DLD1 (cell line): ENCODE measurements around the gene ACSBG1.

Source experiments
- in situ Hi-C: cut with HindIII; loops from 2 replicates; pipeline ENCODE4 v1.10.0; 2017; ENCODE audit warnings: low sequenced_read_pairs

Gene ACSBG1

DNA sequence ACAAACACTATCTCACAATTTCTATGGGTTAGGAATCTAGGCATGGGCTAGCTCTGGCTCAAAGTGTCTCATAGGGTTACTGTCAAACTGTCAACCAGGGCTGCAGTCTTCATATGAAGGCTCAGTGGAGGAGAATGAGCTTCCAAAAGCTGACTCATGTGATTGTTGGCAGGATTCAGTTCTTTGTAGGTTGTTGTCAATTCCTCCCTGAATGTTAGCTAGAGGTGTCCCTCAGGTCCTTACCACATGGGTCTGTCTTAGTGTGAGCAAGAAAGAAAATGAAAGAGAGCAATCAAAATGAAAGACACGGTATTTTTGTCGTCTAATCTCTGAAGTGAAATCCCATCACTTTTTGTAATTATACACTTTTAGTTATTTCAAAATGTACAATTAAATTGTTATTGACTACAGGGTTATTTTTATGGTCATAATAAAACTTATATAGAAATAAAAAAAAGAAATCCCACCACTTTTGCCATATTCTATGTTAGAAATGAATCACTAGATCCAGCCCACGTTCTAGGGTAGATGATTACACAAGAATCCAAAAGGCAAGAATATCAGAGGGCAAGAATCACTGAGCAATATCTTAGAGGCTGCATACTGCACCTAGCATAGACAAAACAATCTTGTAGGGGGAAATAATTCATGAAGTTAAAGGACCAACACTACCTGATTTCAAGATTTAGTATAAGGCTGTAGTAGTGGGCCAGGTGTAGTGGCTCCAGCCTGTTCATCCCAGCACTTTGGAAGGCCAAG, 8.4 kb downstream of the ACSBG1 start:
- in situ Hi-C loops, result no loop called here

DNA sequence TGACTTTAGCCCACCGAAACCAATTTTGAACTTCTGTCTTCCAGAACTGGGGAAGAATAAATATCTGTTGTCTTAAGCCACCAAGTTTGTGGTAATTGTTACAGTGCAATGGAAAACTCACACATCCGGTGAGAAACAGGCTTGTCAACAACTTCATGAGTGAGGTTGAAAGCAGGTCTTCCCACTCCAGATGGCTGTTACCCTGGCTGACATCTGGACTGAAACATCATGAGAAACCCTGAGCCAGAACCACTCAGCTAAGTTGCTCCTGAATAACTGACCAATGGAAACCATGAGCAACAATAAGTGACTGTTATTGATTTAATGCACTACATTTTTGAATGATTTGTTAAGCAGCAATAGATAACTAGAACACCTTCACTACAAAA, 10.3 kb downstream of the ACSBG1 start:
- in situ Hi-C loops, result no loop called here

DNA sequence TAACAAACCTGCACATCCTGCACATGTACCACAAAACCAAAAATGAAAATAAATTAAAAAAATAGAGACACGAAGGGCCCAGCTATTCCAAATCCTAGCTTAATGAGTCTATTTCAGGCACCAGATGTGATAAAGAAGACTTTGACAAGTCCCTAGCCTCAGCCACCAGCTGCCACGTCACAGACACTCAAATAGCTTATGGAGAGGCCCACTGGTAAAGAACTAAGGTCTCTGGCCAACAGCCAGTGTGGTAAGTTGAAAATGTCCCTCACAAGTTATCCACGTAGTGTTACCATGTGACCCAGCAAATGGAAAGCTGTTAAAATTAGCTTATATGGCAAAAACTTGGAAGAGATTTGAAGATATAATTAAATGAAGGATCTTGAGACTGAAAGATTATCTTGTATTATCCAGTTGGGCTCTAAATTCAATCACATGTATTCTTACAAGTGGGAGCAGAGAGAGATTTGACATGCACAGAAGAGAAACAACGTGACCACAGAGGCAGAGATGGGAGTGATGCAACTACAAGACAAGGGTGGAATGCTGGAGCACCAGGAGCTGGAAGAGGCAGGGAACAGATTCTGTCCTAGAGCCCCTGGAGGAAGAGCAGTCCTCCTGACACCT, 10.9 kb downstream of the ACSBG1 start:
- in situ Hi-C loops, result no loop called here

DNA sequence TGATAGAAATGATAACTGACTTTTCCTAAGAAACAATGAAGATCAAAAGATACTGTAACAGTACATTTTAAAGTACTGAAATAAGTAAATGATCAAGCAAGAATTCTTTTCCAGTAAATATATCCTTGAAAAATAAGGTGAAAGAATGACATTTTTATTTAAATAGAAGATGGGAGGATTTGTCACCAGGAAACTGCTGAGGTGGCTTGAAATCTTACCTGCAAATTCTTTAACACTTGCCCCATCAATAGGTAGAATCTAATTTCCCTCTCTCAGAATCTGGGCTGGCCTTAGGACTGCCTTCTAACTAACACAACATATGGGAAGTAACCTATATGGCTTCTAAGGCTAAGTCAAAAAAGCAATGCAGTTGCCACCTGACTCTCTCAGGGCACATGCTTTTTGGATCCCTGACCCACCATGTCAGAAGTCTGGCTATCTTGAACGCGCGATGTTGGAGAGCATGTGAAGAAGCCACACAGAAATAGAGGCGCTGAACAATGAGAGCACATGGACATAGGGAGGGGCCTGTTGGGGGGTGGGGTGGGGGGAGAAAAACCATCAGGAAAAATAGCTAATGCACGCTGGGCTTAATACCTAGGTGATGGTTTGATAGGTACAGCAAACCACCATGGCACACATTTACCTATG, 11.5 kb downstream of the ACSBG1 start:
- in situ Hi-C loops, result no loop called here

DNA sequence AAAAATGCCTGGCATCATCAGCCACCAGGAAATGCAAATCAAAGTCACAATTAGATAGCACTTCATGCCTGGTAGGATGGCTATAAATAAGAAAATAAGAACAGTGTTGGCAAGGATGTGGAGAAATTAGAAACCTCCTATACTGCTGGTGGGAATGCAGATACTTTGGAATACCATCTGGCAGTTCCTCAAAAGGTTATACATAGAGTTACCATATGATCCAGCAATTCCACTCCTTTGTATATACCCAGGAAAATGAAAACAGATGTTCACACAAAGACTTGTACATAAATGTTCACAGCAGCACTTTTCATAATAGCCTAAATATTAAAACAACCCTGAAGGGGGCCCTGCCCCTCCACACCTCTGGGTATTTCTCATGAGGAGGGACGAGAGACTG, 13.7 kb downstream of the ACSBG1 start:
- in situ Hi-C loops, result no loop called here

DNA sequence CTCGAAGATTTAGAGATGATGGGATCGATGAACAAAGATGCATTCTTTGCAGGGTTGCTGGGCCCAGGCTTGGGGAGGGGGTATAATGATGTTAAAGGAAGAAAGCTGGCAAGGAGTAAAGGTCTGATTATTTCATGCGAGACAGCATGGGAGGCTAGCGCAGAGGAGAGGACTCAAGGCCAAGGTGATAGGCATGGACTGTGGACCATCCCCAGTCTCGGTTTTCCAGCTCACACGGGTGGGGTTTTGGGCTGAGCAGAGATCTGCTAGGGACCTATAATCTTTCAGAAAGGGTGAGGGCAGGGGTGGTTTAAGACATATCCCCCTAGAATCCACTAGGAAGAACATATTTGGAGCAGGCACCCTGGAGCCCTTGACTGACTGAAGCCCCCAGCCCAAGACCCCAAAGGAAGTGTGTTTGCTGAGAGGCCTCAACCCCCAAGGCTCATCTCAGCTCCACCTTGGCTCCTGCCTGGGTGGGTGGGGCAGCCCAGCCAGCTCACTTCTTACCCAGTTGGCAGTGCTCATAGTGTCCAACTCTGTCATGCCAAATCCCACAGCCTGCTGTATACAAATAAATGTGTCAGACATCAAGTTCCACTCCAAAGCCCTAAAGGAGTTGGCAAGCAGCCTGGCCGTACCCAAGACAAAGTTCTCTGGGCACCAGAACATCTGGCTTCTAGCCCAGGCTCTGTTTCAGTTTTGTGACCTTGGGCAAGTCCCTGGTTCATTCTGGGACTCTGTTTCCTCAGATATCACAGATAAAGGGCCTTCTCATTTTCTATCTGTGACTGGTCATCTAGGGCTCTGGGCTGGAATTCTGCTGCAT, 17.9 kb downstream of the ACSBG1 start:
- in situ Hi-C loops, result no loop called here

DNA sequence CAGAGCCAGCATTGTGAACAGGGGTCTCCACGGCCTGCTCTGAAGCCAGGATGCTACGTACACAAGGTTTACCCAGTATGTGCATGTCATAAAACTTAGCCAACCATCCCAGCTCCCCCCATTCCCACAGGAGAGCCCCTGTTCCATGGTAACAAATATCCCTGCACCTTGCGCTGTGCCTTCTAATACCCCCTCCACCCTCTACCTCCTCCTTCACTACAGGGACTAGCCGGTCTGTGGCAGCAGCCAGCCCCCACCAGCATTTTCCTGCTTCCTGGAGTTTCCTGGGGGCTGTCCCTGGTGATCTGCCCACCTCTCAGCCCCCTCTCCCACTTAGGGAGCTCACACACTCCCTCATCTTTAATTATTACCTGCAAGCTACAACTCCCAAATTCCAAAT, 20.4 kb downstream of the ACSBG1 start:
- in situ Hi-C loops, result no loop called here

DNA sequence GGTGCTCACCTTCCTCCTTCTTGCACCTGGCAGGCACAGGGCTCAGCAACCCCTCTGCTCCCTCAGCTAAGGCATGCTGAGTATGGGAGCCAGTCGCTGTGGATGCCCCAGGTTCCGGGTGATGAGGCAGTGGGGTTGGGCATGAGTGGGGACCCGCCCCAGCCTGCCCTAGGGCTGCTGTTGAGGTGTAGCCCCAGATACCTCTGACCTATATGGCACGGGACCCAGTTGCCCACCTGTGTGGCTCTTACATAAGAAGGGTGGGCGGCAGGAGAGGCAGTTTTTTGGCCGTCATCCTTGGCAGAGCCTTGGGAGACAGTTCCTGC, 21.0 kb downstream of the ACSBG1 start:
- in situ Hi-C loops, result no loop called here

DNA sequence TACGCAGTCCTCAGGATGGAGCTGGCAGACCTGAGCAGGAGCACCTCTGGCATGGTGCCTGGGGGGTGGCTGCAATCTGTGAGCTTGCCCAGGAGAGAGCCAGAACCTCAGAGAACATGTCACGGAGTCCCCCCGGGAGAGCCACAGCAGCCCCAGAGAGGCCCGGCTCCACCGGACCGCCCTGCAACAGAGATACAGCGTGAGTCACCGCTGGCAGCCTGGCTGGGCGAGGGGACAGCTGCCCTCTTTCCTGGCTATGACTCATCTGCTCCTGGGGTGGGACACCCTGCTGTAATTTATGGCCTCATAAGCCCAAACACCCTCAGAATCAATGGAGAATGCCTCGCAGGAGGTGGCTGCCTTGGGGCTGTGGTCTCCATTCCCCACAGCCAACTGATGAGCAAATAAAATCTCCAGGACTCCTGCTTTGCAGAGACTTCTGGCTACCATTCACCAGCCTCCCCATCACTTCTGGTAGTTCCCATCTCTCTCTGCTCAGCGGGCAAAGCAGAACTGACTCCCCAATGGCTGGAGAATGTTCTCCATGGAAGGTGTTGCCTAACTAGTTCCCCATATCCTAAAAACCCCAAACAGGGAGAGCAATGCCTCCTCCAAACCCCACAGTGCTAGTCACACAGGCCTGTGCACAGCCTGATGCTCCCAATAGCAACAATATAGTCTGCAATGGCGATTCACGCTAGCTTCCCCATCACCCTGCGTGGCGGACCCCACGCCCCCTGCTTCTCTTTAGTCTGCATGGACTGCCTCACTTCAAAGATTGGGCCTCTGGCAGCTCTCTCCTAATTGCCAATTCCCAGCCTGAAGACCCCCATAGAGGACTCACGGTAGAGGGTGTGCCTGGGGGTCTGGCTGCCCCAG, 21.6 kb downstream of the ACSBG1 start:
- in situ Hi-C loops, result no loop called here

DNA sequence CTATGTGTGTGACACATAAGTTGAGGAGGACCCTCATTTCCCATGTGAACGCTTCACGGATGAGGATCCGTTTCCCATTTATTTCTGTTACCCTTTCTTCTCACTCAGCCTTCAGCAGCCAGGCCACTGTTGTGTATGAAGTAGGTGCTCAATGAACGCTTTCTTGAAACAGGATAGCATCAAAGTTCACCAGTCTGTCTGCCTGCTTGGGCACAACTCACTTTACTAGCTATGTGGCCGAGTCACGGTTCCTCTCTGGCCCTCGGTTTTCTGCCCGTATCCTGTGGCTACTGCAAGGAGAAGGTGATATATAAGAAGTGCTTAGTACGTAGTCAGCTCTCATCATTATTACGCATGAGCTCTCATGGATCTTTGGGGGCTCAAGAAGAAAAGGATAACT, 22.4 kb downstream of the ACSBG1 start:
- in situ Hi-C loops, result no loop called here

DNA sequence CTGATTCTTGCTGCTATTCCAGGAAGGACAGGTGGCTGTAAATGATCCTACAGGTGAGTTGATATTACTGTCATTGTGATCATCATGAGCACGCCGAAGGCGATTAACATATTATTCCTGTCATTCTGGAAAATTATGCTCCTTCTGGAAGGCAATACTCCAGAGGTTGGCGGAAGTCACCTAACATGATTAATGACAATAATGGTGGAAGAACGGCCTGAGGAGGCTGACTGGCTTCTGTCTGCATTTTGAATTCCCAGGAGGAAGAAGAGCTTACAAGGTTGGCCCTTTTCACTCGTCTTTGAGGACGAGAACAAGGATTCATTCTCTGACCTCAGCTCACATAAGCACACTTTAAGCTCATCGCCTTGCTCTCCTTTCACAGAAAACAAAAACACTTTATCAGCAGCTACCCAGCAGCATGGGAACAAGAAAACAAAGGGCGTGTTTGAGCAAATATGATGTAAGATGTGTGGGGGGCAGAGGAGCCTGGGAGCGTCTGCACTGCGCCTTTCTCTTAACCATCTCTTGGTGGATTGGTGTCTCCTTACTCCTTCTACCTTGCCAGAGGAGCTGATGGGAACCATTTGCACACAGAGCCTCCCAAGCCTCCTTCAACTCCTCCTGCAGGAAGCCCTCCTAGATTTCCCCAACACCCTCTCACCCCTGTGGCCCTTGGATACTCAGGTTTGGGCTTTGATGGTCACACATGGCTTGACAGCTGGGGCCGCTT, 23.0 kb downstream of the ACSBG1 start:
- in situ Hi-C loops, result no loop called here

DNA sequence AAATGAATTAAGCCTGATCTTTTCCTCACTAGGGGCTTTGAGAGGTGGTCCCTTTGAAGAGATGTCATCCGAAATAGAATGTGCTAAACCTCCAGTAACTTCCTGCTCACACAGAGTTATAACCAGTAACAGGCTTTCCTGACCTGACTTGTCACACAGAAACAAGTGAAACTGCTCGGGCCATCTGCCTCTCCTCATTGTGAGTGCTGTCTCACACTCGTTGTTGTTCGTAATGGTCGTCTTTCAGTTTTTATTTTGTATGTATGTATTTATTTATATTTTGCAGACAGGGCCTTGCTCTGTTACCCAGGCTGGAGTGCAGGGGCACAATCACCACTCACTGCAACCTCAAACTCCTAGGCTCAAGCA, 24.0 kb downstream of the ACSBG1 start:
- in situ Hi-C loops, result no loop called here

DNA sequence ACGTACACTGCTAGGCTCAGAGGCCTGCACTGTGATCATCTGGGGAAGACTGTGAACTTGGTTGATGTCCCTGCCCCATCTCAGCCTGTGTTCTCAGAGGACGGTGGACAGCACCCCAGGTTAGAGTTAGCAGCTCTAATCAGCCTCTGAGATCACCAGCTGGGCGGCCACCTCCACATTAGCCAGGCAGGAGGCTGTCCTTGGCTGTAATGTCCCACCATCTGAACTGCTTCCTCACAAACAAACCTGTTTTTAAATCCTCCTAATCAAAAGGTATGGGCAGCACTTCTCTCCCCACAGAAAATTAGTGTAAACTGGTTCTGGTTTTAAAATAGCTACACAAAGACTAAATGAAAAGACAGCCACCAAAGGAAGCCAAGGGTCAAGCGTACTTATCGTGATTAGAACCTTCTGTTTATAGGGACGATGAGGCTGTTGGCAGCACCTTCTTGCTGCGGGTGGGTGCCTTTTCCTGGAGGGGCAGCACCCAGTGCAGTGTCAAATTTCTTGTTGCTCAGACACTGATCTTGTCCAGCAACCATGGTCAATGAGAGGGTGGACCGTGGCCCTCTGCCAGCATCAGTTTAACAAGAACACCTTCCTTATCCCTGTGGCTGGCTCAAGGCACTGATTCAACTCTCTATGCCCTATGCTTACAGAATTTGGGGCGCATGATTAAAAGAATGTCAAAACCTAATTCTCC, 24.6 kb downstream of the ACSBG1 start:
- in situ Hi-C loops, result no loop called here

DNA sequence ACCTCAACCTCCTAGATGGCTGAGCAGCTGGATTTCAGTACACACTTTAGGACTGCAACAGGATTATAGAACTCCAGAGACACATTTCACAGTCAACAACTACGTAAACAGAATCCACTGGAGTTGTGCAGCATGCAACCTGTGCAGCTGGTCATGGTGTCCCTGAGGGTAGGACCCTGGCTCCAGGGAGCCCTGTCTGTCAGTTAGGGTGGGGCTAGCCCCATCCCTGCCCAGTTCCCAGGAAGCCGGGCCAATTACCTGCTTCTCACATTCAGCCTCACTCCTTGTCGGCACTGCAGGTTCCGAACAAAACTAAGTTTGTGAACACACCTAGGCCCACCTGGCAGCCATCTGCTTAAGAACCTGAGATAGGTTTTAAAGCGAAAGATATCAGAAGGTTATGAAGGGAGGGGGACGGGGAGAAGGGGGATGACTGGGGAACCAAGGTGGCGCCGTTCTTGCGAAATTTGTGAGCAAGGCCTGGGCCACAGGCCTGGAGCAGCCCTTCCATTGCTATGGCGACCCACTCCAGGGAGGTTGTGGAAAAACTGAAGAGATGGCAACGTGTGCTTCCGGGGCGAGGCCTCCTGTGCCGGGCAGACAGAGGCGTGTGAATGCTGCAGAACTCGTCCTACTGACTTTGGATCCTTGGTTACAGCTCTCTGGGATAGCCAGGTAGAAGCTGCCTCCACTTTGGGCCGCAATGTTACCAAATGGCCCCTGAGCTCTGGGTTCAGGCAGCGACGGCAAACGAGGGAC, 25.3 kb downstream of the ACSBG1 start:
- in situ Hi-C loops, result no loop called here

DNA sequence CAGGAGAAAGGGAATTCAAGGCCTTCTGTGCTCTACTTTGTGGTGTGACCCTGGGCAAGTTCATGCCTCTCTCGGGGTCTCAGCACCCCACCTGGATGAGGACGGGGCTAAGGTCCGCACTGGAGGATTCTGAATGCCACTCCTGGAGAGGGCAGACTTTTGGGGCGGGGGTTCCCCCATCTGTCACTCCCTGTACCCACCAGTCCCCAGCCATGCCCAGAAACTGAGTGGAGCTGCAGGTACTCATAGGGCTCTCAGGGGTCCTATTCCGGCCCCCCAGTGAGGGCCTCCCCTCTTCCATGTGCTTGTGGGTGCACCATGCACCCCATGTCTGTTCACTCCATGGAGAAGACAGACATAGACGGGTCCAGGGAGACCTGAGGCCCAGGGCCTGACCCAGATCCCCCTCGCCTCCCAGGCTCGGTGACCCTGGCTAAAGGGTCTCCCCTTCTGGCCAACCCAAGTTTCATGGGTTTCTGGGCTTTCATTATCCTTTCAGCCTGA, 26.0 kb downstream of the ACSBG1 start:
- in situ Hi-C loops, result no loop called here

DNA sequence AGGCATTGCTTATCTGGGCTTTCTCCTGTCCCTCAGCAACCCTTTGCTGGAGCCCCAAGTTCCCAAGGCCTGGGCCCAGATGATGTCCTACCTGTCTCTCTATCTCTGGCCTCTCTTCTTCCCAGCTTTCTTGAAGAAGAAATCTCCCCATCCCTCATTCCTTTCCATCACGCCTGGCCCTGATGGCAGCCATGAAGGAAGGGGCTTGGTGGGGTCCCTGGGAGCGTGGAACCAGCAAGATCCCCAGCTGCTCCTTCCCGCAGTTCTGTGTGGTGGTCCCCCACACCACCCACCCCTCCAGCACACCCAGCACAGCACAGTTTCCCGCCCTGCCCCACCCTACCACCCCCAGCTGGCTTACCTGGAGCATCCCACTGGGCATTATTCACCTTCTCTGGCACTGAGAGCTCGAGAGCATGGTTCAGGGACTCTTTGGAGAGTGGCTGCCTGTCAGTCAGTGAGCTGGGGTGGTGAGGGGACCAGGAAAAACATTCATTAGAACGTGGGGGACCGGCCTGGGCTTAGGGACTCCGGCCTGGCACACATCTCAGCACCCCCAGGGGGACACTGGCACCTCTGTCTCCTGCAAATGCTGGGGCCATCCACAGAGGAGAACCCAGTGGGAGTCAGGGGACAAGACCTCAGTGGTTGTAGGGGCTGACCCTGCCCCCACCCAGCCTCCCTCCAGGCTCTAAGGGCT, 26.6 kb downstream of the ACSBG1 start:
- in situ Hi-C loops, result no loop called here

DNA sequence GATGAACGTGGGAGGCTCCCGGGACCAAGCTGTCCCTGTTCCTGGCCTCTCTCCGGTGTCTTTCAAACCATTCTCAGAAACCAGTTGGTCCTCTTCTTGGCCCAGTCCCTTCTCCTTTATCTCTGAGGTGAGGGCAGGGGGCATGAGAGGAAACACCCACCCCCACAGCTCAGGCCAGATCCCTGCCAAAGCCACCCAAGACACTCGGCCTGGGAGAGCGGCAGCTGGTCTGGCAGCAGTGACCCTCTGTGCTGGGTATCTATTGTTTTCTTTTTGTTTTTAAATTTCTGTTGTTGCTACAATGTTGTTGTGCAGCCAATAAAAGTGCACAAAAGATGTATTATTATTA, 27.3 kb downstream of the ACSBG1 start:
- in situ Hi-C loops, result no loop called here
